HEK293T (cell line): ENCODE measurements around the gene HSD11B1L.
"Not testable (repeated sequence)": the region's sequence is repeated elsewhere in the genome, so short reads cannot be mapped to it uniquely, and the experiment has no call there.

ENCODE experiments used
- CTCF ChIA-PET: fragments of 350-600 bp; formaldehyde crosslinking; extraction: SDS; loops from one replicate; lab custom pipeline; 2021; ENCODE audit warnings: antibody characterized with exemption, inconsistent platforms; lab: Yijun Ruan, JAX
- POLR2A ChIA-PET: fragments of 350-600 bp; formaldehyde crosslinking; extraction: SDS; loops from one replicate; lab custom pipeline; 2020; ENCODE audit warnings: antibody characterized with exemption, inconsistent platforms; lab: Yijun Ruan, JAX
- DNase-seq: peaks from one replicate; pipeline ENCODE4 v3.0.0; 2012; ENCODE audit warnings: mixed read lengths; ENCODE audit errors: extremely low spot score
- ARNT ChIP-seq: fragments of 450-650 bp; IDR thresholded peaks from 2 replicates; pipeline ENCODE4 v1.6.1; 2017; ENCODE audit warnings: mild to moderate bottlenecking
- BHLHE40 ChIP-seq: fragments of 450-650 bp; IDR thresholded peaks from 2 replicates; pipeline ENCODE4 v1.6.1; 2016; ENCODE audit warnings: mild to moderate bottlenecking, moderate library complexity, borderline replicate concordance
- CTBP1 ChIP-seq: fragments of 450-650 bp; IDR thresholded peaks from 2 replicates; pipeline ENCODE4 v1.6.1; 2016; ENCODE audit warnings: borderline replicate concordance
- ELF4 ChIP-seq: fragments of 450-650 bp; IDR thresholded peaks from 2 replicates; pipeline ENCODE4 v1.6.1; 2017; ENCODE audit warnings: antibody characterized with exemption
- FOXA1 ChIP-seq: fragments of 450-650 bp; IDR thresholded peaks from 2 replicates; pipeline ENCODE4 v1.6.1; 2016; ENCODE audit warnings: mild to moderate bottlenecking
- FOXK2 ChIP-seq: fragments of 450-650 bp; IDR thresholded peaks from 2 replicates; pipeline ENCODE4 v1.6.1; 2016; ENCODE audit warnings: mild to moderate bottlenecking
- FOXM1 ChIP-seq: fragments of 450-650 bp; IDR thresholded peaks from 2 replicates; pipeline ENCODE4 v1.6.1; 2017; ENCODE audit warnings: mild to moderate bottlenecking, borderline replicate concordance
- HDGF ChIP-seq: fragments of 450-650 bp; IDR thresholded peaks from 2 replicates; pipeline ENCODE4 v1.6.1; 2017; ENCODE audit warnings: antibody characterized with exemption, borderline replicate concordance
- L3MBTL2 ChIP-seq: fragments of 450-650 bp; conservative IDR thresholded peaks from 2 replicates; pipeline ENCODE4 v1.6.1; 2016; ENCODE audit warnings: mild to moderate bottlenecking
- LEF1 ChIP-seq: fragments of 450-650 bp; IDR thresholded peaks from 2 replicates; pipeline ENCODE4 v1.6.1; 2017; ENCODE audit warnings: mild to moderate bottlenecking, borderline replicate concordance
- NFRKB ChIP-seq: fragments of 450-650 bp; IDR thresholded peaks from 2 replicates; pipeline ENCODE4 v1.6.1; 2016; ENCODE audit warnings: mild to moderate bottlenecking, moderate library complexity
- SP1 ChIP-seq: fragments of 450-650 bp; IDR thresholded peaks from 2 replicates; pipeline ENCODE4 v1.6.1; 2017
- SUZ12 ChIP-seq: fragments of 450-650 bp; IDR thresholded peaks from 2 replicates; pipeline ENCODE4 v1.6.1; 2016; ENCODE audit warnings: mild to moderate bottlenecking
- TARDBP ChIP-seq: fragments of 450-650 bp; IDR thresholded peaks from 2 replicates; pipeline ENCODE4 v1.6.1; 2016
- ZNF384 ChIP-seq: fragments of 450-650 bp; IDR thresholded peaks from 2 replicates; pipeline ENCODE4 v1.6.1; 2016
- TF ChIP-seq, protein P1 (sequence below): fragments of 450-650 bp; IDR thresholded peaks from 2 replicates; pipeline ENCODE4 v1.6.1; 2016

HSD11B1L gene

GRCh38 chr19:5697022-5697889 lies 16.4 kb downstream of the HSD11B1L start:
- ChIA-PET CTCF (no interaction called here), POLR2A (interaction anchor here (1.5 to 2.6 kb wide), 4 partner anchors 8 to 23 kb away, joined by 5 to 14 read pairs (median 10); partner anchors contain the start of genes CATSPERD, LONP1 and RPL36)
- TF ChIP-seq BHLHE40 = no peak
- no peak for TF ChIP-seq CTBP1
- no peak for TF ChIP-seq ZNF384
- TF ChIP-seq ELF4 = no peak
- TF ChIP-seq SUZ12 = no peak
- no peak for TF ChIP-seq NFRKB
- TF ChIP-seq ARNT = no peak
- no peak for TF ChIP-seq FOXK2
- no peak for TF ChIP-seq FOXM1
- TF ChIP-seq LEF1 = no peak
- TF ChIP-seq, protein P1, sequence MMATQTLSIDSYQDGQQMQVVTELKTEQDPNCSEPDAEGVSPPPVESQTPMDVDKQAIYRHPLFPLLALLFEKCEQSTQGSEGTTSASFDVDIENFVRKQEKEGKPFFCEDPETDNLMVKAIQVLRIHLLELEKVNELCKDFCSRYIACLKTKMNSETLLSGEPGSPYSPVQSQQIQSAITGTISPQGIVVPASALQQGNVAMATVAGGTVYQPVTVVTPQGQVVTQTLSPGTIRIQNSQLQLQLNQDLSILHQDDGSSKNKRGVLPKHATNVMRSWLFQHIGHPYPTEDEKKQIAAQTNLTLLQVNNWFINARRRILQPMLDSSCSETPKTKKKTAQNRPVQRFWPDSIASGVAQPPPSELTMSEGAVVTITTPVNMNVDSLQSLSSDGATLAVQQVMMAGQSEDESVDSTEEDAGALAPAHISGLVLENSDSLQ = no peak
- TF ChIP-seq SP1 = no peak
- no peak for TF ChIP-seq HDGF
- TF ChIP-seq FOXA1 = no peak
- no peak for TF ChIP-seq TARDBP
- TF ChIP-seq L3MBTL2 = no peak; the same call in 1 of the 2 replicates
- no peak for DNase-seq

DNA sequence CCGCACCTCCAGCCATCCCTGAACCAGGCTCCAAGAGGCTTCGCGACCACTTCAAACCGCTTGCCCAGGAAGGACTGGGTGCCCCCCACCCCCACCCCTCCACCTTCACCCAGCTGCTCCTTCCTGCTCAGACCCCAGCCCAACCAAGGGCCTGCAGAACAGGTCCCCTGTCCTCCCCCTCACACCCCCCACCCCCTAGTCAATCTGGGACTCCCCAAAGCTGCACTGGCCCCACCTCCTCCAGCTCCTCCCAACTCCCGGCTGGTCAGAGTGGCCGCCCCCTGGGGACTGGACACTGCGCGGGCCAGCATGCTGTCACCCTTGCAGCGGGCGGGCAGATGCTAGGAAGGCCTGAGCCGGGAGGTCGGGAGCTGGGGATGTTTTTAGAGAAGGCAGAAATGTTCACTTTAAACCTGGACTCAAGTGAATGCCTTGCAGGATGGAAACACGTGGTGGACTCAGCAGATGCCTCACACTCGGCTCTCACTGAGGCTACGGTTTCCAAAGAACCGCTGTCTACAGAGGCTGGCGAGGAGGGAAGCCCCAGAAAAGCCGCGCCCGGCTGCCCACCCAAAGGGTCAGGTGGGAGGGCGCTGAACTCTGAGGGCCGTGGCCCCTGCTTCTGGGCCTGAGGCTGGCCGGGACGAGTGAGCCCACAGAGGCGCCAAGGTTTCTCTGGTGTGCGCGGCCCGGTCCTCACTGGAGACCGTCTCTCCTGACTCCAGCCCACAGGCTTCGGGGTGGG lies 17.2 kb downstream of the HSD11B1L start:
- TF ChIP-seq SUZ12 (no peak), LEF1 (no peak), HDGF (no peak), ELF4 (no peak), BHLHE40 (no peak), ARNT (no peak), FOXA1 (no peak), CTBP1 (no peak), TARDBP (no peak), FOXM1 (no peak), SP1 (no peak), ZNF384 (no peak), L3MBTL2 (no peak), NFRKB (no peak)
- TF ChIP-seq, protein P1 = no peak
- DNase-seq = no peak
- ChIA-PET CTCF (no interaction called here), POLR2A (interaction anchor here (1.5 to 2.6 kb wide), 3 partner anchors 9 to 22 kb away, joined by 5 to 14 read pairs (median 7); partner anchors contain the start of genes CATSPERD, LONP1 and RPL36)

- ChIA-PET POLR2A (interaction anchor here (0.9 to 2.6 kb wide), 6 partner anchors 9 to 21 kb away, joined by 3 to 14 read pairs (median 4); partner anchors contain the start of genes CATSPERD, LONP1 and RPL36), CTCF (no interaction called here)
- no peak for DNase-seq
- TF ChIP-seq FOXM1 (no peak), HDGF (no peak), ARNT (no peak), SP1 (no peak), CTBP1 (no peak), ELF4 (no peak), BHLHE40 (no peak), LEF1 (no peak)
- TF ChIP-seq, protein P1 = no peak
These were observed 18.0 kb downstream of the HSD11B1L start for GRCh38 chr19:5698635-5699422.

- ChIA-PET POLR2A (interaction anchor here (1.0 to 1.4 kb wide), 3 partner anchors 11 to 18 kb away, joined by 3 to 4 read pairs (median 3); partner anchors contain the start of gene RPL36), CTCF (no interaction called here)
- DNase-seq = no peak
- TF ChIP-seq LEF1 (no peak), FOXM1 (no peak), FOXA1 (no peak)
These were observed 19.7 kb downstream of the HSD11B1L start for GRCh38 chr19:5700455-5701092.

DNA sequence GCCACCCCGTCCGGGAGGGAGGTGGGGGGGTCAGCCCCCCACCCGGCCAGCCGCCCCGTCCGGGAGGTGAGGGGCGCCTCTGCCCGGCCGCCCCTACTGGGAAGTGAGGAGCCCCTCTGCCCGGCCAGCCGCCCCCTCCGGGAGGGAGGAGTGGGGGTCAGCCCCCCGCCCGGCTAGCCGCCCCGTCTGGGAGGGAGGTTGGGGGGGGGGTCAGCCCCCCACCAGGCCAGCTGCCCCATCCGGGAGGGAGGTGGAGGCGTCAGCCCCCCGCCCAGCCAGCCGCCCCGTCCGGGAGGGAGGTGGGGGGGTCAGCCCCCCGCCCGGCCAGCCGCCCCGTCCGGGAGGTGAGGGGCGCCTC lies 21.2 kb downstream of the HSD11B1L start:
- POLR2A ChIA-PET, DNase-seq, CTCF ChIA-PET: not testable (repeated sequence)
